ENCODE results near the gene NODAL.

DNA sequence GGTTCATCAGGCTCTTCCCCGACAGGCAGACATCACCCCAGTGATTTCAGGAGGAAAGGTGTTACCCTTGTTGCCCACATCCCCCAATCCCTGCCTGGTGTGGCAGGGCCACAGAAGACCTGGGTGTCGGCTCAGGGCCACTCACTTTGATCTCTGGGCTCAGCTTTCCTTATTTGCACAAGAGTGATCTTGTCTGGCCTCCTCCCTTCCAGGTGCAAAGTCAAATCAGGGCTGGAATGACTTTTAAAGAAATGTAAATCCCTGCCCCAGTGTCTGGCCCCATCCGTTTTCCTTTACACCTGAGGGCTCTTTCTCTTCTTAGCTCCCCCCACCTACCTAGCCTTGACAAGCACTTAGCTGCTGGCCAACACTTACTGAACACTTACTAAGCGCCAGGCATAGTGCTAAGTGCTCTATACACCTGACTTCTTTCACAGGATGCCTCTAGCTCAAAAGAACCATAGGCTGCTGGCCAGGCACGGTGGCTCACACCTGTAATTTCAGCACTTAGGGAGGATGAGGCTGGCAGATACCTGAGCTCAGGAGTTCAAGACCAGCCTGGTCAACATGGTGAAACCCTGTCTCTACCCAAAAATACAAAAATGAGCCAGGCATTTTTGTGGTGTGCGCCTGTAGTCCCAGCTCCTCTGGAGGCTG lies 979 bp upstream of the NODAL start:
- TF ChIP-seq ZFP30 (CRISPR knock-in tag; IDR thresholded peaks at IDR 0.05) (no peak), RARB (CRISPR knock-in tag; IDR thresholded peaks at IDR 0.05) (no peak), ARNTL (CRISPR knock-in tag; IDR thresholded peaks at IDR 0.05; ENCODE audit: borderline replicate concordance, low read depth) (no peak), ZFP3 (CRISPR knock-in tag; IDR thresholded peaks at IDR 0.05) (no peak), ZC3H10 (CRISPR knock-in tag; IDR thresholded peaks at IDR 0.05) (no peak)
- TF ChIP-seq, protein P1, sequence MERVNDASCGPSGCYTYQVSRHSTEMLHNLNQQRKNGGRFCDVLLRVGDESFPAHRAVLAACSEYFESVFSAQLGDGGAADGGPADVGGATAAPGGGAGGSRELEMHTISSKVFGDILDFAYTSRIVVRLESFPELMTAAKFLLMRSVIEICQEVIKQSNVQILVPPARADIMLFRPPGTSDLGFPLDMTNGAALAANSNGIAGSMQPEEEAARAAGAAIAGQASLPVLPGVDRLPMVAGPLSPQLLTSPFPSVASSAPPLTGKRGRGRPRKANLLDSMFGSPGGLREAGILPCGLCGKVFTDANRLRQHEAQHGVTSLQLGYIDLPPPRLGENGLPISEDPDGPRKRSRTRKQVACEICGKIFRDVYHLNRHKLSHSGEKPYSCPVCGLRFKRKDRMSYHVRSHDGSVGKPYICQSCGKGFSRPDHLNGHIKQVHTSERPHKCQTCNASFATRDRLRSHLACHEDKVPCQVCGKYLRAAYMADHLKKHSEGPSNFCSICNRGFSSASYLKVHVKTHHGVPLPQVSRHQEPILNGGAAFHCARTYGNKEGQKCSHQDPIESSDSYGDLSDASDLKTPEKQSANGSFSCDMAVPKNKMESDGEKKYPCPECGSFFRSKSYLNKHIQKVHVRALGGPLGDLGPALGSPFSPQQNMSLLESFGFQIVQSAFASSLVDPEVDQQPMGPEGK (CRISPR knock-in tag; IDR thresholded peaks at IDR 0.05; ENCODE audit: borderline replicate concordance): no peak

Measured in SK-N-SH treated with all-trans-retinoic acid at 6 μM for 48 hours (cell line).